G401 (cell line): Measurements from ENCODE around the gene NELFB. TPM values are rescaled to one million over a fixed set of nuclear protein-coding genes. Genes with fewer than 3 reads are reported as not detected.

ENCODE experiments used
- DNase-seq: peaks from one replicate; pipeline ENCODE4 v3.0.0-alpha.2; 2015; ENCODE audit warnings: low spot score
- in situ Hi-C: cut with HindIII; loops from 2 replicates; pipeline ENCODE4 v1.10.0; 2016; ENCODE audit warnings: low sequenced_read_pairs, mixed read lengths
- total RNA-seq: library from RNA; depleted of rRNA; stranded (reverse); fragments of >200 nt; shearing (Covaris generic); gene quantifications from 2 replicates; pipeline ENCODE4 v1.2.3, GENCODE V29; 2014; rRNA removed

Gene NELFB
- total RNA-seq, 1 experiment from 2014 or later, result 93.6 TPM

- in situ Hi-C loops, result loop anchor here (10.0 kb wide), 1 partner anchor 96 kb away; no protein-coding TSS in a partner anchor
- no peak for DNase-seq
These were observed 63.5 kb downstream of the NELFB start for GRCh38 chr9:137318602-137319001.

- in situ Hi-C loops, result loop anchor here (10.0 kb wide), 1 partner anchor 96 kb away; no protein-coding TSS in a partner anchor
- no peak for DNase-seq
These were observed 64.0 kb downstream of the NELFB start for GRCh38 chr9:137319011-137319738.

- no peak for DNase-seq
- in situ Hi-C loops, result loop anchor here (10.0 kb wide), 1 partner anchor 95 kb away; no protein-coding TSS in a partner anchor
These were observed 64.8 kb downstream of the NELFB start for GRCh38 chr9:137319739-137320551.

- in situ Hi-C loops, result no loop called here
- DNase-seq, result no peak
These were observed 65.6 kb downstream of the NELFB start for GRCh38 chr9:137320555-137321384.

GRCh38 chr9:137321726-137322361 is 66.7 kb downstream of the NELFB start:
- no peak for DNase-seq
- in situ Hi-C loops, result no loop called here

Other genes starting within 250 kb of the NELFB start
- gene ABCA2, start 227.1 kb upstream of the NELFB start, total RNA-seq, result 8.5 and 12.3 TPM in 2 replicates
- gene FUT7, start 223.2 kb upstream of the NELFB start, total RNA-seq, result not detected in 2 replicates
- gene NPDC1, start 209.2 kb upstream of the NELFB start, total RNA-seq, result 32.0 and 38.4 TPM in 2 replicates
- not detected in 2 replicates for gene ENTPD2, start 201.3 kb upstream of the NELFB start, total RNA-seq
- 62.9 and 63.5 TPM in 2 replicates for gene SAPCD2, start 184.8 kb upstream of the NELFB start, total RNA-seq
- 28.9 and 34.7 TPM in 2 replicates for gene UAP1L1, start 177.8 kb upstream of the NELFB start, total RNA-seq
- gene MAN1B1, start 168.3 kb upstream of the NELFB start, total RNA-seq, result 67.0 and 73.9 TPM in 2 replicates
- gene DPP7, start 140.6 kb upstream of the NELFB start, total RNA-seq, result 1.2 and 3.0 TPM in 2 replicates
- not detected in 2 replicates for gene GRIN1, start 116.2 kb upstream of the NELFB start, total RNA-seq
- gene LRRC26, start 85.3 kb upstream of the NELFB start, total RNA-seq, result 1.3 TPM in 1 of 2 replicates, not detected in the other
- not detected in 2 replicates for gene TMEM210, start 83.3 kb upstream of the NELFB start, total RNA-seq
- gene ANAPC2, start 66.8 kb upstream of the NELFB start, total RNA-seq, result 58.8 and 63.6 TPM in 2 replicates
- gene SSNA1, start 66.7 kb upstream of the NELFB start, total RNA-seq, result 95.8 and 122 TPM in 2 replicates
- gene TPRN, start 54.6 kb upstream of the NELFB start, total RNA-seq, result 17.6 and 25.7 TPM in 2 replicates
- 45.7 and 57.4 TPM in 2 replicates for gene TMEM203, start 49.7 kb upstream of the NELFB start, total RNA-seq
- gene NDOR1, start 49.6 kb upstream of the NELFB start, total RNA-seq, result 3.9 and 6.4 TPM in 2 replicates
- gene RNF208, start 33.1 kb upstream of the NELFB start, total RNA-seq, result not detected in 2 replicates
- 10.7 and 16.0 TPM in 2 replicates for gene CYSRT1, start 30.2 kb upstream of the NELFB start, total RNA-seq
- not detected in 2 replicates for gene RNF224, start 27.8 kb upstream of the NELFB start, total RNA-seq
- not detected in 2 replicates for gene SLC34A3, start 24.4 kb upstream of the NELFB start, total RNA-seq
- 1,012 and 1,099 TPM in 2 replicates for gene TUBB4B, start 14.0 kb upstream of the NELFB start, total RNA-seq
- gene STPG3, start 4.0 kb upstream of the NELFB start, total RNA-seq, result not detected in 2 replicates
- gene TOR4A, start 22.4 kb downstream of the NELFB start, total RNA-seq, result 38.2 and 41.7 TPM in 2 replicates
- gene NRARP, start 46.9 kb downstream of the NELFB start, total RNA-seq, result 6.3 and 6.7 TPM in 2 replicates
- gene EXD3, start 167.8 kb downstream of the NELFB start, total RNA-seq, result 4.8 and 7.9 TPM in 2 replicates
- gene NOXA1, start 168.1 kb downstream of the NELFB start, total RNA-seq, result 0.18 TPM in 1 of 2 replicates, not detected in the other
- 1.6 and 1.9 TPM in 2 replicates for gene ENTPD8, start 186.0 kb downstream of the NELFB start, total RNA-seq
- 76.9 and 96.6 TPM in 2 replicates for gene NSMF, start 204.0 kb downstream of the NELFB start, total RNA-seq